GM23338 (cell line): ENCODE results near the gene BCAS1.

Experiments used
- EZH2 ChIP-seq: fragments of 200-600 bp; sonication (generic); IDR thresholded peaks from one replicate; pipeline ENCODE4 v1.8.0; 2017; ENCODE audit warnings: antibody characterized with exemption, mild to moderate bottlenecking, low read depth; ENCODE audit not compliant: unreplicated experiment
- POLR2AphosphoS5 ChIP-seq: IDR thresholded peaks from 2 replicates; pipeline ENCODE4 v1.6.1; 2016; ENCODE audit warnings: antibody characterized with exemption, low read depth
- STAT1 ChIP-seq: IDR thresholded peaks from one replicate; pipeline ENCODE4 v1.6.1; 2016; ENCODE audit warnings: antibody characterized with exemption; ENCODE audit not compliant: unreplicated experiment
- TF ChIP-seq, protein P1 (sequence below), 2 experiments: fragments of 200-600 bp in 1 of 2; sonication (generic) in 1 of 2; conservative IDR thresholded peaks; 2 replicates each; pipeline versions ENCODE4 v1.5.1 to v1.6.1; 2016 to 2017; ENCODE audit warnings: antibody characterized with exemption in 2 of 2, low read depth in 2 of 2, mild to moderate bottlenecking in 2 of 2, moderate library complexity in 1 of 2
- TF ChIP-seq, protein P2 (sequence below): IDR thresholded peaks from one replicate; pipeline ENCODE4 v1.6.1; 2018; ENCODE audit warnings: antibody characterized with exemption; ENCODE audit not compliant: unreplicated experiment

DNA sequence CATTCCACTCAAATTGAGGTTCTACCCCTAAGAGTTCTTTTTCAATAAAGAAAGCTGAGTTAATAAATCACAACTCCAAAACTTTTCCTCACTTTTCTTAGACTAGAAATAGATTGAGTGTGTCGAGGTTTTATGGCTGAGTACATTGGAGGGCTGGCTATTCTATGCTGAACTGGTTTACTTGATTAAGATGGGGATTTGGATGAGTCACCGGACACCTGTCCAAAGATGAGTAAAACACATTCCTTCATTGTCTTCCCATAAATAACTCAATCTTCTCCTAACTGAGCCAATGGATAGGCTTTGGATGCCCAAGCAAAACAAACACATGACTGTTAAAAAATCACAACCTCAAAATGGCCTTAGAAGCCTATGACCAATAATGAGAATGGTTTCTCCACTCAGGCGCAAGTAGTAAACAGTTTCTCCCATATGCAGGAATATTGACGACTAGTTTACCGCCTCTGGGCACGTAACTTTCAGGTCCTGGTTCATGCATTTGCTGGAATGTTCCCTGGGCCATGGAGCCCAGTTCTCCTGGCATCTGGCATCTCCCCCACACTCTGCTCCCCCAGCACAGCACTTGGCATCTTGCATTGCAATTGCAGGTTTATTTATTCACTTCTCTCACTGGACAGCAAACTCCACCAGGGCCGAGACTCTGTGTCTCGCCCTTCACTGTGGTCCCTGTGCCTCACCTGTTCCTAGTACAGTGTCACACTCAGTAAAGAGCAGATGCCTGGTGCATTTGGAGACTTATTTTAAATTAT is 43.9 kb downstream of the BCAS1 start:
- TF ChIP-seq POLR2AphosphoS5 = no peak
- TF ChIP-seq, protein P1, sequence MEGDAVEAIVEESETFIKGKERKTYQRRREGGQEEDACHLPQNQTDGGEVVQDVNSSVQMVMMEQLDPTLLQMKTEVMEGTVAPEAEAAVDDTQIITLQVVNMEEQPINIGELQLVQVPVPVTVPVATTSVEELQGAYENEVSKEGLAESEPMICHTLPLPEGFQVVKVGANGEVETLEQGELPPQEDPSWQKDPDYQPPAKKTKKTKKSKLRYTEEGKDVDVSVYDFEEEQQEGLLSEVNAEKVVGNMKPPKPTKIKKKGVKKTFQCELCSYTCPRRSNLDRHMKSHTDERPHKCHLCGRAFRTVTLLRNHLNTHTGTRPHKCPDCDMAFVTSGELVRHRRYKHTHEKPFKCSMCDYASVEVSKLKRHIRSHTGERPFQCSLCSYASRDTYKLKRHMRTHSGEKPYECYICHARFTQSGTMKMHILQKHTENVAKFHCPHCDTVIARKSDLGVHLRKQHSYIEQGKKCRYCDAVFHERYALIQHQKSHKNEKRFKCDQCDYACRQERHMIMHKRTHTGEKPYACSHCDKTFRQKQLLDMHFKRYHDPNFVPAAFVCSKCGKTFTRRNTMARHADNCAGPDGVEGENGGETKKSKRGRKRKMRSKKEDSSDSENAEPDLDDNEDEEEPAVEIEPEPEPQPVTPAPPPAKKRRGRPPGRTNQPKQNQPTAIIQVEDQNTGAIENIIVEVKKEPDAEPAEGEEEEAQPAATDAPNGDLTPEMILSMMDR (conservative IDR thresholded peaks at IDR 0.05; ENCODE audit: low read depth in 2 of 2) = no peak
- no peak for TF ChIP-seq EZH2
- TF ChIP-seq, protein P2, sequence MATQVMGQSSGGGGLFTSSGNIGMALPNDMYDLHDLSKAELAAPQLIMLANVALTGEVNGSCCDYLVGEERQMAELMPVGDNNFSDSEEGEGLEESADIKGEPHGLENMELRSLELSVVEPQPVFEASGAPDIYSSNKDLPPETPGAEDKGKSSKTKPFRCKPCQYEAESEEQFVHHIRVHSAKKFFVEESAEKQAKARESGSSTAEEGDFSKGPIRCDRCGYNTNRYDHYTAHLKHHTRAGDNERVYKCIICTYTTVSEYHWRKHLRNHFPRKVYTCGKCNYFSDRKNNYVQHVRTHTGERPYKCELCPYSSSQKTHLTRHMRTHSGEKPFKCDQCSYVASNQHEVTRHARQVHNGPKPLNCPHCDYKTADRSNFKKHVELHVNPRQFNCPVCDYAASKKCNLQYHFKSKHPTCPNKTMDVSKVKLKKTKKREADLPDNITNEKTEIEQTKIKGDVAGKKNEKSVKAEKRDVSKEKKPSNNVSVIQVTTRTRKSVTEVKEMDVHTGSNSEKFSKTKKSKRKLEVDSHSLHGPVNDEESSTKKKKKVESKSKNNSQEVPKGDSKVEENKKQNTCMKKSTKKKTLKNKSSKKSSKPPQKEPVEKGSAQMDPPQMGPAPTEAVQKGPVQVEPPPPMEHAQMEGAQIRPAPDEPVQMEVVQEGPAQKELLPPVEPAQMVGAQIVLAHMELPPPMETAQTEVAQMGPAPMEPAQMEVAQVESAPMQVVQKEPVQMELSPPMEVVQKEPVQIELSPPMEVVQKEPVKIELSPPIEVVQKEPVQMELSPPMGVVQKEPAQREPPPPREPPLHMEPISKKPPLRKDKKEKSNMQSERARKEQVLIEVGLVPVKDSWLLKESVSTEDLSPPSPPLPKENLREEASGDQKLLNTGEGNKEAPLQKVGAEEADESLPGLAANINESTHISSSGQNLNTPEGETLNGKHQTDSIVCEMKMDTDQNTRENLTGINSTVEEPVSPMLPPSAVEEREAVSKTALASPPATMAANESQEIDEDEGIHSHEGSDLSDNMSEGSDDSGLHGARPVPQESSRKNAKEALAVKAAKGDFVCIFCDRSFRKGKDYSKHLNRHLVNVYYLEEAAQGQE = no peak
- no peak for TF ChIP-seq STAT1
